HFFc6 (cell line): ENCODE measurements around the gene SYTL1. TPM values are rescaled to one million over a fixed set of nuclear protein-coding genes. Genes with fewer than 3 reads are reported as not detected.

ENCODE experiments used
- DNase-seq: peaks from one replicate; pipeline ENCODE4 v3.0.0-alpha.2; 2018
- H3K27ac Mint-ChIP-seq: 2 replicates; pipeline ENCODE4 v1.8.0; 2020; ENCODE audit warnings: mild to moderate bottlenecking, mixed read lengths
- H3K27me3 Mint-ChIP-seq: 2 replicates; pipeline ENCODE4 v1.8.0; 2021; ENCODE audit warnings: mild to moderate bottlenecking, moderate library complexity, mixed read lengths; ENCODE audit not compliant: insufficient read depth
- H3K36me3 Mint-ChIP-seq: 2 replicates; pipeline ENCODE4 v1.8.0; 2021; ENCODE audit warnings: low read depth, mixed read lengths
- H3K4me1 Mint-ChIP-seq: 2 replicates; pipeline ENCODE4 v1.8.0; 2020; ENCODE audit warnings: low read depth, mixed read lengths
- H3K4me3 Mint-ChIP-seq: 2 replicates; pipeline ENCODE4 v1.8.0; 2020; ENCODE audit warnings: mild to moderate bottlenecking, moderate library complexity, mixed read lengths
- H3K9me3 Mint-ChIP-seq: 2 replicates; pipeline ENCODE4 v1.8.0; 2020; ENCODE audit warnings: mild to moderate bottlenecking, mixed read lengths
- CTCF ChIP-seq: fragments of 200-600 bp; sonication (generic); IDR thresholded peaks from 2 replicates; pipeline ENCODE4 v1.5.0; 2021; ENCODE audit warnings: antibody characterized with exemption, mild to moderate bottlenecking
- total RNA-seq, 6 experiments: library from RNA; stranded (reverse); fragmentation: NEBNext Ultra II Directional; extraction: Animal tissue kit (Norgen Biotek cat#: 25700); gene quantifications; 2 replicates in 1 of 6; 3 replicates in 5 of 6; pipeline ENCODE4 v1.2.3, GENCODE V29; 2021

The SYTL1 gene
- total RNA-seq, 6 experiments from 2014 or later: 0.08 to 0.45 TPM; not detected in 4

DNA sequence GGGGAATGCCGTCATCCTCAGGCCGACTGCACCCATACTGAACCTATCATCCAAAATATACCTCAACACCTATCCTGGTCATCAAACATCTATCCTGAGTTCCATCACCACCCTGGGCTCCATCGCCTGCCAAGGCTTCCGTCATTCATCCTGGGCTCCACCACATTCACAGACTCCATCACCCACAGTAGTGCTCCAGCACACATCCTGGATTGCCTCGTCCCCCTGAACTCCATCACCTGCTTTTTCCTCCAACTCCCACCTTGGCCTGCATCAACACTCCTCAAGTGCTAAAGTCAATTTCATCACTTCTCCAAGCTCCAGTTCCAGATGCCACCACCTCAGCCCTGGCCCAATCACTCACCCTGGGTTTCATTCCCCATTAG lies 17.1 kb downstream of the SYTL1 start:
- Mint-ChIP-seq H3K9me3 (no peaks in the 10 kb centered on the region), H3K36me3 (peaks cover 38% of the 10 kb centered on the region), H3K4me1 (no peaks in the 10 kb centered on the region), H3K27ac (no peak overlapping the region), H3K27me3 (peaks cover 2% of the 10 kb centered on the region), H3K4me3 (no peak overlapping the region)
- DNase-seq: no peak
- TF ChIP-seq CTCF: no peak

DNA sequence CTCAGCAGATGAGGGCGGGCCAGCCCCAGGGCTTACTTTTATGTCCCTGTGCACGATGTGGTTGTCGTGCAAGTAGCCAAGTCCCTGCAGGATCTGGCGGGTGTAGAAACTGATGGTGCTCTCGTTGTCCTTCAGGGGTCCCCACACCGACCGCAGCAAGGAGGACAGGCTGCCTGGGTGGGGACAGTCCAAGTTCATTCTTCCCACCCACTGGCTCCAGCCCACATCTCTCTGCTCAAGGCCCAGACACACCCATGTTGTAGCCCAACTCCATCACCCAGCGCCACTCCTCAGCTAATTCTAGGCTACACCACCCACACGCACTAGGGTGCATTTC lies 18.0 kb downstream of the SYTL1 start:
- Mint-ChIP-seq H3K27ac (no peak overlapping the region), H3K4me3 (no peak overlapping the region), H3K9me3 (no peaks in the 10 kb centered on the region), H3K27me3 (peaks cover 2% of the 10 kb centered on the region), H3K4me1 (peaks cover 2% of the 10 kb centered on the region), H3K36me3 (peaks cover 38% of the 10 kb centered on the region)
- DNase-seq: no peak
- TF ChIP-seq CTCF: no peak

GRCh38 chr1:27360159-27361043 lies 18.6 kb downstream of the SYTL1 start:
- DNase-seq: no peak
- H3K4me3 Mint-ChIP-seq: no peak overlapping the region
- no peaks in the 10 kb centered on the region for H3K9me3 Mint-ChIP-seq
- H3K27ac Mint-ChIP-seq: no peak overlapping the region
- H3K36me3 Mint-ChIP-seq: peaks cover 34% of the 10 kb centered on the region
- no peak for TF ChIP-seq CTCF
- H3K4me1 Mint-ChIP-seq: peaks cover 8% of the 10 kb centered on the region
- peaks cover 2% of the 10 kb centered on the region for H3K27me3 Mint-ChIP-seq

- no peak overlapping the region for H3K4me3 Mint-ChIP-seq
- no peak for TF ChIP-seq CTCF
- H3K27ac Mint-ChIP-seq: no peak overlapping the region
- H3K27me3 Mint-ChIP-seq: peaks cover 2% of the 10 kb centered on the region
- no peak for DNase-seq
- peaks cover 9% of the 10 kb centered on the region for H3K4me1 Mint-ChIP-seq
- H3K36me3 Mint-ChIP-seq: peaks cover 28% of the 10 kb centered on the region
- H3K9me3 Mint-ChIP-seq: no peaks in the 10 kb centered on the region
Measured at GRCh38 chr1:27361044-27361402, 19.2 kb downstream of the SYTL1 start.

GRCh38 chr1:27361553-27361952 lies 19.7 kb downstream of the SYTL1 start:
- H3K4me1 Mint-ChIP-seq: peaks cover 9% of the 10 kb centered on the region
- H3K4me3 Mint-ChIP-seq: no peak overlapping the region
- H3K9me3 Mint-ChIP-seq: no peaks in the 10 kb centered on the region
- no peak for TF ChIP-seq CTCF
- H3K27ac Mint-ChIP-seq: no peak overlapping the region
- H3K36me3 Mint-ChIP-seq: peaks cover 28% of the 10 kb centered on the region
- DNase-seq: no peak
- H3K27me3 Mint-ChIP-seq: peaks cover 2% of the 10 kb centered on the region
